Measurements from ENCODE around the gene OR10V1.
A peak's percentile ranks its signal among the peaks of the same experiment; 100 is the strongest.
"Not testable (repeated sequence)": the region's sequence is repeated elsewhere in the genome, so short reads cannot be mapped to it uniquely, and the experiment has no call there.

The OR10V1 gene

GRCh38 chr11:59710136-59710847 lies 3.4 kb downstream of the OR10V1 start:
- no peak for DNase-seq (ENCODE audit: low read depth)

- no peak for DNase-seq (ENCODE audit: low read depth)
These were observed 5.1 kb downstream of the OR10V1 start for GRCh38 chr11:59708537-59708936.

- no peak for DNase-seq (ENCODE audit: low read depth)
These were observed 6.3 kb downstream of the OR10V1 start for GRCh38 chr11:59707371-59707770.

DNA sequence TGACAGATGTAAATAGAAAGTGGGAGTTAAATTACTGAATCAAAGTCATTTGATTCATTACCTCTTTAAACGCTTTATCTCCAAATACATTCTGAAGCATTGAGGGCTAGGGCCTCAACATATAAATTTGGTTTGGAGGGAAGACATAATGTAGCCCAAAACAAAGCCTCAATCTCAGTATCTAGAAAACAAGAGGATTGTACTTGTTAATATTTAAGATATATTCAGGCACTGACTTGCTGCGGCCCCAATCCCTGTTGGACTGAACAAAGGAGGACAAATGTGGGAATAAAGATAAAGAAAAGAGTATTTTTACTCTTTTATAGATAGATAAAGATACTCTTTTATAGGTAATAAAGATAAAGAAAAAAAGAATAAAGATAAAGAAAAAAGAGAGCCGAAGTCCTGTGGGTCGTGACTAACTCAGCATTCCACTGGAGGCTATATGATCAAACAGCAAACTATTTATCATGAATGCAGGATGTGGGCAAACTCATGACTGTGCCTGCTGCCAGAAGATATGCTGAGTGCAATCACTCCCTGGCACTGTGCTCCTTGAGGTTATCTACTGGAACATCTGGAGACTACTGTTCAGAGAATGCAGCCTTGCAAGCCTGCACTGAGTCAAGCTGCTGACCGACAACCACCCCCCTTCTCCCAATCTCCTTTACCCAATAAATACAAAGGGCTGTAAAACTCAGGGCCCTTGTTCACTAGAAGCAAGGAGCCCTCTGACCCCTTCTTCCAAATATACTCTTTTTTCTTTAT lies 6.9 kb downstream of the OR10V1 start:
- peak; percentile 78 for DNase-seq (ENCODE audit: low read depth)

DNA sequence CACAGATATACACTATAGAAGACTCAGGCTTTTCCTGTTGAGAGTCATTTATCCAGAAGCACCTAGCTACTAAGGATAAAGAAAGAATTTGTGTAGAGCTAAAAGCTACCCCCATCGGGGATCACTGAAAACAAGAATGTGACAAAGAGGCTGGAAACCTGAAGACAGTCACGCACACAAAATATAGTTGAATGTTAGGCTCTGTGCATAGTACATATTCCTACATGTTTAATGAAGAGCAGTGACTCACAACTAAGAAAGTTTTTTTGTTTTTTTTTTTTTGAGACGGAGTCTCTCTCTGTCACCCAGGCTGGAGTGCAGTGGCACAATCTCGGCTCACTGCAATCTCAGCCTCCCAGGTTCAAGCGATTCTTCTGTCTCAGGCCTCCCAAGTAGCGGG lies 8.4 kb downstream of the OR10V1 start:
- DNase-seq (ENCODE audit: low read depth): no peak

DNA sequence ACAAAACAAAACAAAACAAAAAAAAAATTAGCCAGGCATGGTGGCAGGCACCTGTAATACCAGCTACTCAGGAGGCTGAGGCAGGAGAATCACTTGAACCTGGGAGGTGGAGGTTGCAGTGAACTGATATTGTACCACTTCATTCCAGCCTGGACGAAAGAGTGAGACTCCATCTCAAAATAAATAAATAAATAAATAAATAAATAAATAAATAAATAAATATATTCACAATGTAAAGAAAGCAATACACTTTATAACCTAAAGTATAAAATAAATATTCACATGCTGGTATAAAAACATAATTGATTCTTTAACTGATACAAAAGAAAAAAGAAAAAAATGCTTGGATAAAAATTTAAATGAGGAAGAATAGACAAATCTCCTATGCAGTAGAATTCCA lies 10.1 kb downstream of the OR10V1 start:
- DNase-seq (ENCODE audit: low read depth): not testable (repeated sequence)

DNA sequence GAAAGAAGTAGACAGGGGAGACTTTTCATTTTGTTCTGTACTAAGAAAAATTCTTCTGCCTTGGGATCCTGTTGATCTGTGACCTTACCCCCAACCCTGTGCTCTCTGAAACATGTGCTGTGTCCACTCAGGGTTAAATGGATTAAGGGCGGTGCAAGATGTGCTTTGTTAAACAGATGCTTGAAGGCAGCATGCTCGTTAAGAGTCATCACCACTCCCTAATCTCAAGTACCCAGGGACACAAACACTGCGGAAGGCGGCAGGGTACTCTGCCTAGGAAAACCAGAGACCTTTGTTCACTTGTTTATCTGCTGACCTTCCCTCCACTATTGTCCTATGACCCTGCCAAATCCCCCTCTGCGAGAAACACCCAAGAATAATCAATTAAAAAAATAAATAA lies 13.5 kb downstream of the OR10V1 start:
- DNase-seq (ENCODE audit: low read depth): not testable (repeated sequence)

DNA sequence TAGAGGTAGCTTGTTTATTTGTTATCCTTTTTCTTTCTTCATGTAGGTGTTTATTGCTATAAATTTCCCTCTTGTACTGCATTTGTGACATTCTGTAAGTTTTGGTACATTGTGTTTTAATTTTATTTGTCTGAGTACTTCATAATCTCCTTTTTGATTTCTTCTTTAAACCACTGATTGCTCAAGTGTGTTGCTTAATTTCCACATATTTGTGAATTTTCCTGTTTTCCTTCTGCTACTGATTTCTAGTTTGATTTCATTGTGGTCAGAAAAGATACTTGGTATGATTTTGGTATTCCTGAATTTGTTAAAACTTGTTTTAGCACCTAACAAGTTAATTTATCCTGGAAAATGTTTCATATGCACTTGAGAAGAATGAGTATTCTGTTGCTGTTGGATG lies 15.1 kb downstream of the OR10V1 start:
- no peak for DNase-seq (ENCODE audit: low read depth)

DNA sequence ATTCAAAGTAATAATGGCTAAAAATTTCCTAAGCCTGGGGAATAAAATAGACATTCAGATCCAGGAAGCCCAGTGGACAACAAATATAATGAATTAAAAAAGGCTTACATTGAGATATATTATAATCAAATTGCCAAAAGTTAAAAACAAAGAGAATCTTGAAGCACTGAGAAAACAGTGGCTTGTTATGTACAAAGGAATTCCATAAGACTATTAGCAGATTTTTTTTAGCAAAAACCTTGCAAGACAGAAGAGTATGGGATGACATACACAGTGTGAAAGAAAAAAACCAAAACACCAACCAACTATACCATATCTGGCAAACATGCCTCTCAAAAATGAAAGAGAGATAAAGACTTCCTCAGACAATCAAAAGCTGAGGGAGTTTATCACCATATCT lies 20.7 kb downstream of the OR10V1 start:
- no peak for DNase-seq (ENCODE audit: low read depth)

DNA sequence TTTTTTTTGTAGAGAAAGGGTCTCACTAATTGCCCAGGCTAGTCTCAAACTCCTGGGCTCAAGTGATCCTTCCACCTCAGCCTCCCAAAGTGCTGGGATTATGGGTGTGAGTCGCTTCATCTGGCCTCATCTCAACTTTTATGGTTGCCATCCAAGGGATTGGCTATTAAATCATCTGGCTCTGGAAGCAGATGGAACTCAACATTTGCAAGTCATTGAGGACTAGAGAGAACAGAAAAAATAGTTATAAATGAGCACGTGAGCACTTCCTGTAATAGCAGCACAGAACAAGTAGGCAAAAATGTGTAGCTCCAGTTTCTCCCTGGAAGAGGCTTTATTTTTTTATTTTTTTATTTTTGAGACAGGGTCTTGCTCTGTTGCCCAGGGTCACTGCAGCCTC lies 22.5 kb downstream of the OR10V1 start:
- DNase-seq (ENCODE audit: low read depth): no peak

- DNase-seq (ENCODE audit: low read depth): no peak
These were observed 24.6 kb downstream of the OR10V1 start for GRCh38 chr11:59689015-59689414.

- DNase-seq (ENCODE audit: low read depth): not testable (repeated sequence)
These were observed 32.4 kb downstream of the OR10V1 start for GRCh38 chr11:59681260-59681725.

GRCh38 chr11:59680287-59681154 lies 33.1 kb downstream of the OR10V1 start:
- peak; percentile 24 for DNase-seq (ENCODE audit: low read depth)

DNA sequence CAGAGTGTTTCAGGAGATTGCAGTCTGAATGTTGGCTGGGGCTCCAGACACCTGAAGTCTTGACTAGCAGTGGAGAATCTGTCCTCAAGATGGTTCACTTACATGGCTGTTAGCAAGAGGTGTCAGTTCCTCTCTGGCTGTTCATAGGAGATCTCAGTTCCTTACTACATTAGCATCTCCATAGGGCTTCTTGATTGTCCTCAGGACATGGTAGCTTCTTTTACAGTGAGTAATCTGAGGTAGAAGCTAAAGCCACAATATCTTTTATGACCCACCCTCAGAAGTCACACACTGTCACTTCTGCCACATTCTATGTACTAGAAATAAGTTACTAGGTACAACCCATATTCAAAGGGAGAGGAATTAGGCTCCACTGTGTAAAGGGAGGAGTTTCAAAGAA lies 34.3 kb downstream of the OR10V1 start:
- no peak for DNase-seq (ENCODE audit: low read depth)

DNA sequence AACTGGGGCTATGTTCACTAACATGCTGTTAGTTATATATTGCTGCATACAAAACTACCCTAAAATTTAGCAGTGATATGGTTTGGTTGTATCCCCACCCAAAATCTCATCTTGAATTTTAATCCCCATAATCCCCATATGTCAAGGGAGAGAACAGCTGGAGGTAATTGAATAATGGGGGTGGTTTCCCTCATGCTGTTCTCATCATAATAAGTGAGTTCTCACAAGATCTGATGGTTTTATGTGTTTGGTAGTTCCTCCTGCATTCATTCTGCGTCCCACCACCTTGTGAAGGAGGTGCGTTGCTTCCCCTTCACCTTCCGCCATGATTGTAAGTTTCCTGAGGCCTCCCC lies 34.9 kb downstream of the OR10V1 start:
- no peak for DNase-seq (ENCODE audit: low read depth)

DNA sequence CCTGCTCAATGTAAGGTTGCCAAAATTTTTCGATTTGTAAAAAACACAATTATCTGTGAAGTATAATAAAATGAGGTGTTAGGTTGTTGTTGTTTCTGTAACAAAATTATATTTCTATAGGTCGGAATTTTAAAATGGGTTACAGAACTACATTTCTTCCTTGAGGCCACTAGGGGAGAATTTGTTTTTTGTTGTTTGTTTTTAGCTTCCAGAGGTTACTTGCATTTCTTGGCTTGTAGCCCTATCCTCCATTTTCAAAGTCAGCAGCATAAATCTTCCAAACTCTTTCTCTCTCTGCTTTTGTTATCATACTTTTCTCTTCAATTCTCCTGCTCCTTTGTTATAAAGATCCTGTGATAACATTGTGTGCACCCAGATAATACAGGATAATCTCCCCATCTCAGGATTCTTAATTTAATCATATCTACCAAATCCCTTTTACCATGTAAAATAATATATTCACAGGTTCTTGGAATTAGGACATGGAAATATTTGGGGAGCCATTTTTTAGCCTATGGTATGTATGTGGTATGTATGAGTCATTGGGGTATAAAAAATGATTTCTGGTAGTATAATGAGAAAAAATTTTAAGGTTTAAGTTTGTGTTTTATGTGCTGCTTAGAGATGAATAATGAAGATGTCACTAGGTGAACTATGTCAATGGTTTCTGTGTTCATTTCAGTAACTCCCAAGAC lies 35.4 kb downstream of the OR10V1 start:
- DNase-seq (ENCODE audit: low read depth): no peak

GRCh38 chr11:59676205-59676604 lies 37.4 kb downstream of the OR10V1 start:
- DNase-seq (ENCODE audit: low read depth): no peak

DNA sequence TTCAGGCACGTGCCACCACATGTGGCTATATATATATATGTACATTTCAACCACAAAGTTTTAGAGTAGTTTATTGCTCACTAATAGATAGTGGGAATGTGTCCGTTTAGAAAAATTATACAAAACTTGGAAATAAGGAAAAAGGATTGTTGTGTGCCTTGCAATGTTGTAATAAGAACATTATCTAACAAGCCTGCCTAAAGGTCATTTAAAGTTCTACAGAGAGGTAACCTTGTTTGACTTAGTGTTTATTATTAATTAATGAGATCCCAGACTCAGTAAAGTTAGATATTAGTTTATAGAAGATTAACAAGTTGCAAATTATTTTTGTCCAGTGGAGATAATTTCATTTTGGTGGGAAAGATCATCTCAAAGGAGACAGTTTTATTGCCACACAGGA lies 39.4 kb downstream of the OR10V1 start:
- DNase-seq (ENCODE audit: low read depth): no peak

DNA sequence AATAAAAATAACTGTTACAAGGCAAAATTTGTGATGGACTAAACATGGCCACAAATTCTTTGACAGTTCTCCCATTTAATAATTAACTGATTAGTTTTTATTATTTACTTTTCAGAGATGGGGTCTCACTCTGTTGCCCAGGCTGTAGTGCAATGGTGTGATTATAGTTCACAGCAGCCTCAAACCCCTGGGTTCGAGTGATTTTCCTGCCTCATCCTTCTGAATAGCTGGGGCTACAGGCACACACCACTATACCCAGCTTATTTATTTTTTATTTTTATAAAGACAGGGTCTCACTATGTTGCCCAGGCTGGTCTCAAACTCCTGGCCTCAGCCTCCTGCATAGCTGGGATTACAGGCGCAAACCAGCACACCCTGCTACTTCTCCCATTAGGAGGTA lies 40.4 kb downstream of the OR10V1 start:
- DNase-seq (ENCODE audit: low read depth): no peak

DNA sequence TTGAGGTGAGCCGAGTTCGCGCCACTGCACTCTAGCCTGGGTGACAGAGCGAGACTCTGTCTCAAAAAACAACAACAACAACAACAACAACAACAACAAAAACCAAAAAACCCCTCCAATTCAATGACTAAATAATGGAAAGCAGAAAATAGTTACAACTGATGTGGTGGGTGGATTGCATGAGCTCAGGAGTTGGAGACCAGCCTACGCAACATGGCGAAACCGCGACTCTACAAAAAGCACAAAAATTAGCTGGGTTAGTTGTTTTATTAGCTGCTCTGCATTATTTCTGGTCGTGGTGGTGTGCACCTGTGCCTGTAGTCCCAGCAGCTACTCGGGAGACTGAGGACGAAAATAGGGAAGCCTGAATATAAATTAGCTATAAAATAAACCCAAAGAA lies 42.2 kb downstream of the OR10V1 start:
- no peak for DNase-seq (ENCODE audit: low read depth)

- DNase-seq (ENCODE audit: low read depth): no peak
These were observed 44.0 kb downstream of the OR10V1 start for GRCh38 chr11:59669611-59670009.
